Spleen (tissue), 11 donors: ENCODE results near the gene CNPPD1. TPM values are rescaled to one million over a fixed set of nuclear protein-coding genes. Genes with fewer than 3 reads are reported as not detected.

Experiments
- DNase-seq: peaks from one replicate; pipeline ENCODE4 v3.0.0-alpha.2; 2020
- H3K27ac ChIP-seq, 8 donors: fragments of 200-600 bp; sonication (generic) in 7 of 8; 1 replicate in 4 of 8; 2 replicates in 4 of 8; pipeline versions ENCODE4 v1.5.0 to v1.8.0; 2016 to 2021; ENCODE audit warnings: inconsistent platforms in 4 of 8, mild to moderate bottlenecking in 4 of 8, moderate library complexity in 1 of 8
- H3K27me3 ChIP-seq, 7 donors: fragments of 200-600 bp; sonication (generic) in 6 of 7; replicated peaks in 1 of 7; 1 replicate in 4 of 7; 2 replicates in 3 of 7; pipeline versions ENCODE4 v1.5.0 to v1.8.0; 2016 to 2021; ENCODE audit warnings: inconsistent platforms in 3 of 7, mild to moderate bottlenecking in 1 of 7
- H3K36me3 ChIP-seq, 6 donors: fragments of 200-600 bp; sonication (generic) in 5 of 6; 1 replicate in 4 of 6; 2 replicates in 2 of 6; pipeline versions ENCODE4 v1.5.0 to v1.8.0; 2016 to 2021; ENCODE audit warnings: inconsistent platforms in 2 of 6
- H3K4me1 ChIP-seq, 6 donors: fragments of 200-600 bp; sonication (generic) in 5 of 6; 1 replicate in 3 of 6; 2 replicates in 3 of 6; pipeline versions ENCODE4 v1.5.0 to v1.8.0; 2016 to 2021; ENCODE audit warnings: inconsistent platforms in 3 of 6
- H3K4me3 ChIP-seq, 8 donors: fragments of 200-600 bp; sonication (generic) in 7 of 8; 1 replicate in 4 of 8; 2 replicates in 4 of 8; pipeline versions ENCODE4 v1.5.0 to v1.8.0; 2016 to 2021; ENCODE audit warnings: inconsistent platforms in 4 of 8, mild to moderate bottlenecking in 4 of 8, moderate library complexity in 2 of 8
- H3K9me3 ChIP-seq, 8 donors: fragments of 200-600 bp; sonication (generic) in 7 of 8; 1 replicate in 4 of 8; 2 replicates in 4 of 8; pipeline versions ENCODE4 v1.5.0 to v1.8.0; 2016 to 2021; ENCODE audit warnings: inconsistent platforms in 4 of 8
- CTCF ChIP-seq, 11 experiments: fragments of 200-600 bp in 7 of 11; fragments of 450-650 bp in 4 of 11; sonication (generic) in 4 of 11; IDR thresholded peaks in 8 of 11; conservative IDR thresholded peaks in 3 of 11; 1 replicate in 7 of 11; 2 replicates in 4 of 11; pipeline versions ENCODE4 v1.4.0 to v1.8.0; 2016 to 2021; ENCODE audit warnings: antibody characterized with exemption in 11 of 11, inconsistent platforms in 4 of 11, mild to moderate bottlenecking in 1 of 11
- POLR2A ChIP-seq, 3 donors: fragments of 450-650 bp; IDR thresholded peaks; one replicate each; pipeline ENCODE4 v1.5.1; 2017; ENCODE audit warnings: antibody characterized with exemption in 3 of 3, mild to moderate bottlenecking in 1 of 3
- POLR2AphosphoS5 ChIP-seq, 3 donors: sonication (generic); formaldehyde crosslinking; IDR thresholded peaks; one replicate each; pipeline ENCODE4 v1.5.1; 2017; ENCODE audit warnings: antibody characterized with exemption in 3 of 3
- WGBS, 5 donors: extraction: QIAGEN DNeasy Blood & Tissue Kit in 3 of 5; methylation state at CpG; one replicate each; pipeline versions ENCODE4 v1.1.5 to v1.1.7; 2013 to 2018; 5-methylcytosine and 5-hydroxymethylcytosine counted together
- intact Hi-C: fragments of 100-400 bp; cut with DNase I; formaldehyde crosslinking; loops from one replicate; pipeline ENCODE4 v1.15.0; 2023; ENCODE audit warnings: low total_unique reads
- polyA plus RNA-seq, 3 donors: library from polyadenylated mRNA; stranded (reverse); fragments of 200-250 nt; gene quantifications; one replicate each; pipeline ENCODE4 v1.2.1, GENCODE V29; 2013
- total RNA-seq, 7 donors: library from RNA; depleted of rRNA in 3 of 7; stranded (reverse); fragments of >200 nt in 3 of 7; fragmentation: NEBNext Ultra II Directional in 4 of 7; extraction: Animal tissue kit (Norgen Biotek cat#: 25700) in 4 of 7; gene quantifications; one replicate each; pipeline versions ENCODE4 v1.1.0 to v1.2.1, GENCODE V29; 2016 to 2021
- donor health status: healthy with polysubstance abuse.
- donor health status: DM: no; HTN: no; CAD: no; lungs with moderate emphysema.
- donor health status: DM: no; HTN: no; CAD: no.
- donor health status: Bipolar disorder and iron deficiency.
- donor health status: healthy.
- donor health status: DM: no; HTN: no; CAD: no.
- donor health status: DM: yes; HTN: yes; CAD: no.

Gene CNPPD1
- total and polyA plus RNA-seq, 10 donors, result 51.3 to 80.8 (median 65.2) TPM

- Histone ChIP-seq H3K4me3 (no peak overlapping the region), H3K9me3 (no peaks in the 10 kb centered on the region), H3K36me3 (peaks cover 0 to 43% (median 21%) of the 10 kb centered on the region in 6 donors), H3K4me1 (peaks cover 7 to 24% (median 14%) of the 10 kb centered on the region in 6 donors), H3K27ac (no peak overlapping the region), H3K27me3 (no peaks in the 10 kb centered on the region)
- no peak for DNase-seq
- no peak for TF ChIP-seq CTCF (IDR thresholded peaks at IDR 0.05 in 8 of 11, conservative IDR thresholded peaks at IDR 0.05 in 3 of 11)
- TF ChIP-seq POLR2A (IDR thresholded peaks at IDR 0.05), result no peak
- TF ChIP-seq POLR2AphosphoS5 (IDR thresholded peaks at IDR 0.05), result no peak
- 83 to 87% (median 83%) methylated on average over 3 of the region's 3 CpGs for WGBS, 5 donors
- intact Hi-C loops, result loop anchor here (10.0 kb wide), 1 partner anchor 104 kb away; no protein-coding TSS in a partner anchor
These were observed 18.1 kb downstream of the CNPPD1 start for GRCh38 chr2:219158586-219158985.

GRCh38 chr2:219158025-219158424, 18.7 kb downstream of the CNPPD1 start:
- peaks cover 7 to 24% (median 14%) of the 10 kb centered on the region in 6 donors for H3K4me1 ChIP-seq
- DNase-seq, result no peak
- H3K27me3 ChIP-seq, result no peaks in the 10 kb centered on the region
- no peak overlapping the region for H3K27ac ChIP-seq
- WGBS, 5 donors, result 94 to 98% (median 96%) methylated on average over 4 of the region's 4 CpGs
- no peaks in the 10 kb centered on the region for H3K9me3 ChIP-seq
- intact Hi-C loops, result loop anchor here (10.0 kb wide), 1 partner anchor 103 kb away; no protein-coding TSS in a partner anchor
- H3K36me3 ChIP-seq, result peaks cover 0 to 49% (median 21%) of the 10 kb centered on the region in 6 donors
- TF ChIP-seq POLR2AphosphoS5 (IDR thresholded peaks at IDR 0.05) (no peak), POLR2A (IDR thresholded peaks at IDR 0.05) (no peak), CTCF (IDR thresholded peaks at IDR 0.05 in 8 of 11, conservative IDR thresholded peaks at IDR 0.05 in 3 of 11) (no peak)
- H3K4me3 ChIP-seq, result no peak overlapping the region

GRCh38 chr2:219157396-219157795, 19.3 kb downstream of the CNPPD1 start:
- intact Hi-C loops, result loop anchor here (10.0 kb wide), 1 partner anchor 103 kb away; no protein-coding TSS in a partner anchor
- Histone ChIP-seq H3K9me3 (no peaks in the 10 kb centered on the region), H3K27ac (no peak overlapping the region), H3K4me1 (peaks cover 7 to 24% (median 14%) of the 10 kb centered on the region in 6 donors), H3K36me3 (peaks cover 0 to 55% (median 21%) of the 10 kb centered on the region in 6 donors), H3K27me3 (no peaks in the 10 kb centered on the region), H3K4me3 (no peak overlapping the region)
- TF ChIP-seq CTCF (IDR thresholded peaks at IDR 0.05 in 8 of 11, conservative IDR thresholded peaks at IDR 0.05 in 3 of 11) (no peak), POLR2AphosphoS5 (IDR thresholded peaks at IDR 0.05) (no peak), POLR2A (IDR thresholded peaks at IDR 0.05) (no peak)
- DNase-seq, result no peak
- WGBS, 5 donors, result 91 to 95% (median 94%) methylated on average over 8 of the region's 8 CpGs

GRCh38 chr2:219155054-219155644, 21.6 kb downstream of the CNPPD1 start:
- no peak overlapping the region for H3K27ac ChIP-seq
- no peak for DNase-seq
- intact Hi-C loops, result loop anchor here (10.0 kb wide), 1 partner anchor 100 kb away; no protein-coding TSS in a partner anchor
- peaks cover 0 to 78% (median 32%) of the 10 kb centered on the region in 6 donors for H3K36me3 ChIP-seq
- H3K4me3 ChIP-seq, result no peak overlapping the region
- TF ChIP-seq CTCF (IDR thresholded peaks at IDR 0.05 in 8 of 11, conservative IDR thresholded peaks at IDR 0.05 in 3 of 11) (peak in 10 of 11 experiments; percentile 38 to 65 (median 58)), POLR2AphosphoS5 (IDR thresholded peaks at IDR 0.05) (no peak)
- H3K27me3 ChIP-seq, result no peaks in the 10 kb centered on the region
- peaks cover 4 to 13% (median 7%) of the 10 kb centered on the region in 6 donors for H3K4me1 ChIP-seq
- 11 to 21% (median 14%) methylated on average over 4 of the region's 4 CpGs for WGBS, 5 donors
- no peaks in the 10 kb centered on the region for H3K9me3 ChIP-seq
